Measurements from ENCODE around the gene CHST3. TPM values are rescaled to one million over a fixed set of nuclear protein-coding genes. Genes with fewer than 3 reads are reported as not detected.
"Not testable (repeated sequence)": the region's sequence is repeated elsewhere in the genome, so short reads cannot be mapped to it uniquely, and the experiment has no call there.

CHST3 gene
- total RNA-seq, 4 donors from 2014 or later: 15.7 to 33.0 (median 20.6) TPM

DNA sequence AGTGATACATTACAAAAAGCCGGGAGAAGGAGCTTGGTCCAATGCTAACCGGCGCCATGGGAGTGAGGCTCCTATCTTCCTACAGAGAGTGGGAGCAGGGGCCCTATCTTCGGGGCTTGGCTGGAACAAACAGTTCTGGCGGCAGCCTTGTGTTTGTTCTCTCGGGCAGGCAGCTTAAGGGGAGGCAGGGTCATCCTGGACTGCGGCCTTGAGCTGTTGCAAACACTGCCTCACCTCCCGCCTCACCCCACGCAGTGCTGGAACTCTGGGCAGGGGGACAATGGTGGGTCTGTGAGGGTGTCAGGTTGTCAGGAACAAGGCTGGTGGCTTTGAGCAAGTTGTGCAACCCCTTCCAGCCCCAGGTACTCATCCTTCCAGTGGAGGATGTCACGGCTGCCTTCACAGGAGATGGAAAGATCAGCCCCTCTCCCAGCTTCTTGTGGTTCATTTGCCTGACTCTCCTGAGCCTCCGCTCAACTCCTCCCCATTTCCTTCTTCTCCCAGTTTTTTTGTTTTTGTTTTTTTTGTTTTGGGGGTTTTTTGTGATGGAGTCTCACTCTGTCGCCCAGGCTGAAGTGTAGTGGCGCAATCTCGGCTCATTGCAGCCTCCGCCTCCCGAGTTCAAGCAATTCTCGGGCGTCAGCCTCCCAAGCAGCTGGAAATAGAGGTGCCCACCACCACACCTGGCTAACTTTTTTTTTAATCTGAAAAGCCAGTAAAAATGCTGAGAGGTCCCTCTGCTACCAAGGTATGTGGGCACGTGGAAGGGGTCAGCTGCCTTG lies 66.8 kb downstream of the CHST3 start:
- TF ChIP-seq POLR2A (IDR thresholded peaks at IDR 0.05): no peak
- TF ChIP-seq, protein P1, sequence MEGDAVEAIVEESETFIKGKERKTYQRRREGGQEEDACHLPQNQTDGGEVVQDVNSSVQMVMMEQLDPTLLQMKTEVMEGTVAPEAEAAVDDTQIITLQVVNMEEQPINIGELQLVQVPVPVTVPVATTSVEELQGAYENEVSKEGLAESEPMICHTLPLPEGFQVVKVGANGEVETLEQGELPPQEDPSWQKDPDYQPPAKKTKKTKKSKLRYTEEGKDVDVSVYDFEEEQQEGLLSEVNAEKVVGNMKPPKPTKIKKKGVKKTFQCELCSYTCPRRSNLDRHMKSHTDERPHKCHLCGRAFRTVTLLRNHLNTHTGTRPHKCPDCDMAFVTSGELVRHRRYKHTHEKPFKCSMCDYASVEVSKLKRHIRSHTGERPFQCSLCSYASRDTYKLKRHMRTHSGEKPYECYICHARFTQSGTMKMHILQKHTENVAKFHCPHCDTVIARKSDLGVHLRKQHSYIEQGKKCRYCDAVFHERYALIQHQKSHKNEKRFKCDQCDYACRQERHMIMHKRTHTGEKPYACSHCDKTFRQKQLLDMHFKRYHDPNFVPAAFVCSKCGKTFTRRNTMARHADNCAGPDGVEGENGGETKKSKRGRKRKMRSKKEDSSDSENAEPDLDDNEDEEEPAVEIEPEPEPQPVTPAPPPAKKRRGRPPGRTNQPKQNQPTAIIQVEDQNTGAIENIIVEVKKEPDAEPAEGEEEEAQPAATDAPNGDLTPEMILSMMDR (IDR thresholded peaks at IDR 0.05): no peak
- intact Hi-C loops (cut with DNase I; ENCODE audit: low total_unique reads): no loop called here
- no peak for DNase-seq (ENCODE audit: low spot score in 2 of 2)
- WGBS, 2 donors: 89 to 92% methylated on average over 17 to 19 of the region's 19 CpGs
- no peak overlapping the region for H3K4me3 ChIP-seq (ENCODE audit: low read depth, poor library complexity, severe bottlenecking)

DNA sequence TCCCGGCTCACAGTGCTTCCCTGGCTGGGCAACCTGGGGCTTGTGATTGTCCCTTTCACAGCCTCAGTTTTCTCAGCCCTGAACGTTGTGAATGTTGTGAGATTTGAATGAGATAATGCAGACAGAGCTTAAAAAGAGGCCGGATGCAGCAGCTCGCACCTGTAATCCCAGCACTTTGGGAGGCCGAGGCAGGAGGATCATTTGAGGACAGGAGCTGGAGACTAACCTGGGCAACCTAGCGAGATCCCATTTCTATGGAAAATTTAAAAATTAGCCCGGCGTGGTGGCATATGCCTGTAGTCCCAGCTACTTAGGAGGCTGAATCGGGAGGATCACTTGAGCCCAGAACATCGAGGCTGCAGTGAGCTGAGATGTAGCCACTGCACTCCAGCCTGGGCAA lies 67.5 kb downstream of the CHST3 start:
- H3K4me3 ChIP-seq (ENCODE audit: low read depth, poor library complexity, severe bottlenecking): no peak overlapping the region
- intact Hi-C loops (cut with DNase I; ENCODE audit: low total_unique reads): no loop called here
- TF ChIP-seq, protein P1 (IDR thresholded peaks at IDR 0.05): no peak
- no peak for TF ChIP-seq POLR2A (IDR thresholded peaks at IDR 0.05)
- 89% methylated on average over 10 of the region's 10 CpGs for whole genome bisulfite sequencing, 2 donors
- DNase-seq (ENCODE audit: low spot score in 2 of 2): no peak

DNA sequence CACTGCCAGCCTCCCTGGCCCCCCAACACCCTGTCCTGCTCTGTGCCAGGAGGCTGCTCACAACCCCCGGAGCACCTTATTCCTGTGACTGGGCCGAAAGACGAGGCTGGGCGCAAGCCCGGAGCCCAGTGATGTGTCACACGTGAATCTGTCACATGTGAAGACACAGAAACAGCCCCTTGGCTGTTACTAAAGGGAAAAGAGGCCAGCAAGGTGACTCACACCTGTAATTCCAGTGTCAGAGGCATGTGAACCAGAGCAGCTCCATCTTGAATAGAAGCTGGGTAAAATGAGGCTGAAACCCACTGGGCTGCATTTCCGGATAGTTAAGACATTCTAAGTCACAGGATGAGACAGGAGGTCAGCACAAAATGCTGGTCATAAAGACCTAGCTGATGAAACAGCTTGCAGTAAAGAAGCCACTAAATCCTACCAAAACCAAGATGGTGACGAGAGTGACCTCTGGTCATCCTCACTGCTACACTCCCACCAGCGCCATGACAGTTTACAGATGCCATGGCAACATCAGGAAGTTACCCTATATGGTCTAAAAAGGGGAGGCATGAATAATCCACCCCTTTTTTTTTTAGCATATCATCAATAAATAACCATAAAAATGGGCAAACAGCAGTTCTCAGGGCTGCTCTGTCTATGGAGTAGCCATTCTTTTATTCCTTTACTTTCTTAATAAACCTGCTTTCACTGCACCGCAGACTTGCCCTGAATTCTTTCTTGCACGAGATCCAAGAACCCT lies 68.4 kb downstream of the CHST3 start:
- DNase-seq (ENCODE audit: low spot score in 2 of 2); H3K4me3 ChIP-seq (ENCODE audit: low read depth, poor library complexity, severe bottlenecking); intact Hi-C loops (cut with DNase I; ENCODE audit: low total_unique reads): not testable (repeated sequence)
- 69 to 77% methylated on average over 11 of the region's 11 CpGs for WGBS, 2 donors

DNA sequence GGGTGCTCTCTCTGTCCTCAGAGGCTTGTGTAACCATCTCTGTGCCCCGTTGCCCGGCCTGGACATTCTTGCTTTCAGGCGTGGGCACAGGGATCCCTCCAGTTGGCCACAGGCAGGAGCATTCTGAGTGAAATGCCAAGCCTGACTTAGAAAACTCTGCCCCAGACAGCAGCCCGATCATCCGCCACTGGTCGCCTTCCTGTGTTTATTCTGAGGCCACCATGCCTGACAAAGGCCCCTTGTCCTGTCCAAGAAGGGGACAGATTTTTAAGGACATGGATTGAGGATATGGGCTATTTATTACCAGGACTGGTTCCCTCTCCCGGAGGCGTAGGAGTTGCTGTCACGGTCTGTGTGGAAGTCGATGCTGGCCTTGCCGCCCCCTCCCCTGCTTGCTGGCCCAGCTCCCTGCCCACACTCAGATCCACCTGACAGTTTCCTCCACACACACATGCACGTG lies 69.9 kb downstream of the CHST3 start:
- WGBS, 2 donors: 61 to 81% methylated on average over 11 to 12 of the region's 12 CpGs
- intact Hi-C loops (cut with DNase I; ENCODE audit: low total_unique reads): no loop called here
- H3K4me3 ChIP-seq (ENCODE audit: low read depth, poor library complexity, severe bottlenecking): no peak overlapping the region
- DNase-seq (ENCODE audit: low spot score in 2 of 2): no peak
- TF ChIP-seq POLR2A (IDR thresholded peaks at IDR 0.05): no peak
- TF ChIP-seq, protein P1 (IDR thresholded peaks at IDR 0.05): no peak

DNA sequence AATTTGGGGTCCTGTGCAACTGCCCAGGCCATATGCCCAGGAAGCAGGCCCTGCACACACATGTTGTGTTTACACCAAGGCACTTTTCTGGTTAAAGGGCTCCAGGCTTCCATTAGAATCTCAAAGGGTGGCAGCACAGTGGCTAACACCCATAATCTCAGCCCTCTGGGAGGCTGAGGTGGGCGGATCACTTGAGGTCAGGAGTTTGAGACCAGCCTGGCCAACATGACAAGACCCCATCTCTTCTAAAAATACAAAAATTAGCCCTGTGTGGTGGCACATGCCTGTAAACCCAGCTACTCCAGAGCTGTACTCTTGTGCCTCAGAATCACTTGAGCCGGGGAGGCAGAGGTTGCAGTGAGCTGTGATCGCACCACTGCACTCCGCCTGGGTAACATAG lies 70.6 kb downstream of the CHST3 start:
- intact Hi-C loops (cut with DNase I; ENCODE audit: low total_unique reads): no loop called here
- no peak for DNase-seq (ENCODE audit: low spot score in 2 of 2)
- TF ChIP-seq, protein P1 (IDR thresholded peaks at IDR 0.05): no peak
- TF ChIP-seq POLR2A (IDR thresholded peaks at IDR 0.05): no peak
- 92 to 95% methylated on average over 4 of the region's 4 CpGs for WGBS, 2 donors
- no peak overlapping the region for H3K4me3 ChIP-seq (ENCODE audit: low read depth, poor library complexity, severe bottlenecking)

DNA sequence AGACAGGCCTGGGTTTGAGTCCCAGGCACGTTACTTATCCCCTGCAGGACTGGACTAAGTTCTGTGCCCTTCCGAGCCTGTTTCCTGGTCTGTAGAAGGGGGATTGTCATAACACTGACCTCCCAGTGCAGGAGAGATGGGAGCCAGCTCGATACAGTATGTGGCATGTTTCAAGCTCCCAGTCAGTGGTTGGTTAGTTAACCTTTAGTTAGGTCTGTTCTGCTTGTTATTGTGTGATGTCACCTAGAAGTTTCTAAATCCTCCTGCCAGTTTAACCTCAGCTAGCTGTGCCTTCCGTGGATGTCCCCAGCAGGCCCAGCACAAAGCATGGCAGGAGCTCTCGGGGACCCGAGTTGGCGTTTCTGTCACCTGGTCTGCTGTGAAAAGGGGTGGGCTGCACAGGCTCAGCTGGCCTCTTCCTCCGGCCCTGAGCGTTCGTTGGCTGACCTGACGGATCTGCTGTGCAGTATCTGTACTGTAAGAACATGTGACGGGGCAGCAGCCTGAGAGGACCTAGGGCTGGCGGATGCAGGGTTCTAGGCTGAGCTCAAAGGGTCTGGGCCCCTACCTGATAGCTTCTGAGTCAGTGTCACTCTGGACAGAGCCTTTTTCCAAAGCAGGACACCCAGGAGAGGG lies 71.2 kb downstream of the CHST3 start:
- intact Hi-C loops (cut with DNase I; ENCODE audit: low total_unique reads): no loop called here
- no peak for DNase-seq (ENCODE audit: low spot score in 2 of 2)
- WGBS, 2 donors: 85 to 94% methylated on average over 12 to 13 of the region's 13 CpGs
- TF ChIP-seq POLR2A (IDR thresholded peaks at IDR 0.05): no peak
- TF ChIP-seq, protein P1 (IDR thresholded peaks at IDR 0.05): no peak
- H3K4me3 ChIP-seq (ENCODE audit: low read depth, poor library complexity, severe bottlenecking): no peak overlapping the region

Data from lower leg skin (tissue), 4 donors.